GM12878 (cell line): ENCODE data around the gene DNAJB6. TPM values are rescaled to one million over a fixed set of nuclear protein-coding genes. Genes with fewer than 3 reads are reported as not detected.

Source experiments
- BCLAF1 ChIP-seq: fragments of 450-650 bp; IDR thresholded peaks from 2 replicates; pipeline ENCODE4 v1.6.1; 2017; ENCODE audit warnings: antibody characterized with exemption, mild to moderate bottlenecking, moderate library complexity
- BRCA1 ChIP-seq: IDR thresholded peaks from 2 replicates; pipeline ENCODE4 v1.6.1; 2011; ENCODE audit warnings: low read depth, low read length, improper control_type of control experiment
- CEBPZ ChIP-seq: fragments of 150-350 bp; IDR thresholded peaks from 2 replicates; pipeline ENCODE4 v1.6.1; 2016; ENCODE audit warnings: low read depth, low read length
- CTCF ChIP-seq, 3 experiments: IDR thresholded peaks in 2 of 3; conservative IDR thresholded peaks in 1 of 3; 2 replicates each; pipeline ENCODE4 v1.5.1; 2011; ENCODE audit warnings: low read depth in 3 of 3, low read length in 3 of 3, mild to moderate bottlenecking in 3 of 3, control low read depth in 2 of 3, moderate library complexity in 2 of 3, inconsistent platforms in 1 of 3, mixed read lengths in 1 of 3; ENCODE audit not compliant: control insufficient read depth in 2 of 3, insufficient read depth in 1 of 3; ENCODE audit errors: extremely low read depth in 1 of 3
- GATAD2B ChIP-seq: fragments of 450-650 bp; conservative IDR thresholded peaks from 2 replicates; pipeline ENCODE4 v1.6.1; 2017; ENCODE audit warnings: low read depth, mild to moderate bottlenecking, moderate library complexity
- NFIC ChIP-seq: IDR thresholded peaks from 2 replicates; pipeline ENCODE4 v1.6.1; 2012; ENCODE audit warnings: low read depth, mild to moderate bottlenecking, inconsistent platforms, low read length, moderate library complexity
- NRF1 ChIP-seq: conservative IDR thresholded peaks from 2 replicates; pipeline ENCODE4 v1.6.1; 2011; ENCODE audit warnings: mild to moderate bottlenecking, low read depth, low read length, improper control_type of control experiment
- PKNOX1 ChIP-seq: fragments of 450-650 bp; IDR thresholded peaks from 2 replicates; pipeline ENCODE4 v1.6.1; 2016; ENCODE audit warnings: mild to moderate bottlenecking
- ZBTB11 ChIP-seq: fragments of 450-650 bp; formaldehyde crosslinking; IDR thresholded peaks from 2 replicates; pipeline ENCODE4 v1.5.0; 2022; ENCODE audit warnings: mild to moderate bottlenecking, missing genetic modification characterization
- ZBTB40 ChIP-seq: fragments of 450-650 bp; IDR thresholded peaks from 2 replicates; pipeline ENCODE4 v1.6.1; 2016; ENCODE audit warnings: mild to moderate bottlenecking, moderate library complexity, borderline replicate concordance
- polyA plus RNA-seq, 11 experiments: library from polyadenylated mRNA; depleted of rRNA in 4 of 11; unstranded in 6 of 11; stranded (reverse) in 5 of 11; fragments of >200 nt; fragmentation: Nextera tagmentation in 4 of 11; fragmentation: Illumina TruSeq in 1 of 11; extraction: Ambion mirVana in 4 of 11; extraction: Trizol in 1 of 11; gene quantifications; 1 replicate in 1 of 11; 2 replicates in 10 of 11; pipeline versions ENCODE4 v1.2.1 to v1.2.3, GENCODE V29; 2011 to 2016; ENCODE audit warnings: inconsistent platforms in 2 of 11, missing spikeins in 2 of 11, low read depth in 1 of 11
- total RNA-seq, 4 experiments: library from RNA; depleted of rRNA in 3 of 4; stranded (reverse); fragments of >200 nt in 3 of 4; fragmentation: Illumina TruSeq in 1 of 4; extraction: Trizol in 1 of 4; gene quantifications; 2 replicates each; pipeline versions ENCODE4 v1.2.1 to v1.2.3, GENCODE V29; 2013 to 2021

The DNAJB6 gene
- total and polyA plus RNA-seq, 10 of the 15 experiments (the other 5 are each of a cell fraction or from before 2014, with no cell fraction given), result 34.5 to 117 (median 53.1) TPM

GRCh38 chr7:157396316-157397035 is 59.7 kb downstream of the DNAJB6 start (continued):
- no peak for TF ChIP-seq BCLAF1
- no peak for TF ChIP-seq BRCA1
- TF ChIP-seq GATAD2B, result no peak
- TF ChIP-seq ZBTB40, result no peak
- no peak for TF ChIP-seq NFIC
- TF ChIP-seq PKNOX1, result no peak
- no peak for TF ChIP-seq ZBTB11 (CRISPR knock-in tag)
- no peak for TF ChIP-seq NRF1
- TF ChIP-seq CTCF (IDR thresholded peaks at IDR 0.05 in 2 of 3, conservative IDR thresholded peaks at IDR 0.05 in 1 of 3; ENCODE audit: control insufficient read depth in 2 of 3, extremely low read depth in 1 of 3, insufficient read depth in 1 of 3, low read depth in 3 of 3, low read length in 3 of 3), result no peak
- no peak for TF ChIP-seq CEBPZ
